Measurements from ENCODE around the gene CD52.
A peak's percentile ranks its signal among the peaks of the same experiment; 100 is the strongest.
"Not testable (repeated sequence)": the region's sequence is repeated elsewhere in the genome, so short reads cannot be mapped to it uniquely, and the experiment has no call there.

The CD52 gene

DNA sequence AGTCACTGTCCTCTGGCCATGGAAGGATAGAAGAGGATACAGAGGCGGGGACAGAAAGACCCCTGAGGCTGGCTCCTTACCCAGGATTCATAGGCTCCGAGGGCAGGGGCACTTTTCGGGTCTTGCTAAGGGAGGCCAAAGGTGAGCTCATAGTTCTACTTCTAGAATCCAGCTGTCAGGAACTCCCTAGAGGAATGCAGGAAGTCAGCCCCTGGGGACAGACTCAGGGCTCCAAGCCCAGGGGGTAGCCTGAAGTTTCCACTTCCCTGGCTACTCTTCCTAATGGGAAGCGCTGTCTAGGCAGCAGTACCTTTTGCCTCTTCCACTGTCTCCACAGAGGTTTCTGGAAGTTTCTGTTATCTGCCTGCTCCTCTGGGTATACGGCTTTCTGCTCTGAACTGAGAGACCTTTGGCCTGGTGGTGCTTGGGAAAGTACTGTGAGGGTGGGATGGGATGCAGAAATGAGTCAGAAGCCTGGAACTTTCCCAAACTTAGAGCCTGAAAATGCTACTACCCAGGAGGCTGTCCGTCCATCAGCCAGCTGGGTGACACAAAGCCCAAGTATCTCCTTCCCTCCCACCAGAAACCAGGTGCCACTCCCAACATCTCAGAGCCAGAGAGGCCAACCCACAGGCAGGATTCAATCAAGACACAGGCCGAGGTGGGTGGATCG lies 14.9 kb upstream of the CD52 start:
- no peak for DNase-seq (ENCODE audit: low spot score)

- DNase-seq (ENCODE audit: low spot score), result no peak
Measured at GRCh38 chr1:26305667-26306289, 12.0 kb upstream of the CD52 start.

- peak; percentile 68 for DNase-seq (ENCODE audit: low spot score)
Measured at GRCh38 chr1:26306290-26307229, 11.2 kb upstream of the CD52 start, which contains the start of gene UBXN11. Gene UBXN11, minus strand, starts transcription at chr1:26306636. Its CDS starts 3,753 bp downstream, at chr1:26302883.

DNA sequence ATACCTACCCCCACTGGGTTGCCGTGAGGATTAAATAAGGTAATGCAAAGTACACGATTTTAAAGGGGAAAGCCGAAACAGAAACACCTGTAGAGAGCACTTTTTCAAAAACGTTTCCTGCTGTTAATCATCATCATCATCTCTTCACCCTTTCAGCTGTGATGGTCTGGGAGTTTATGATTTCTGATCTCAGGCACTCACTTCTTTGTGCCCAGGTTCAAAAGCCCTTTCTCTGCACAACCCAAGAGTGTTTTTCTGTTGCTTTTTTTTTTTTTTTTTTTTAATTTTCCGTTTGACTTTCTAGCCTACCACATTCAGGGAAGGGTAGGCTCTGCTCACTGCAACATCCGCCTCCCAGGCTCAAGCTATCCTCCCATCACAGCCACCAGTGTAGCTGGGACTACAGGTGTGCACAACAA lies 10.4 kb upstream of the CD52 start:
- DNase-seq (ENCODE audit: low spot score), result no peak

DNA sequence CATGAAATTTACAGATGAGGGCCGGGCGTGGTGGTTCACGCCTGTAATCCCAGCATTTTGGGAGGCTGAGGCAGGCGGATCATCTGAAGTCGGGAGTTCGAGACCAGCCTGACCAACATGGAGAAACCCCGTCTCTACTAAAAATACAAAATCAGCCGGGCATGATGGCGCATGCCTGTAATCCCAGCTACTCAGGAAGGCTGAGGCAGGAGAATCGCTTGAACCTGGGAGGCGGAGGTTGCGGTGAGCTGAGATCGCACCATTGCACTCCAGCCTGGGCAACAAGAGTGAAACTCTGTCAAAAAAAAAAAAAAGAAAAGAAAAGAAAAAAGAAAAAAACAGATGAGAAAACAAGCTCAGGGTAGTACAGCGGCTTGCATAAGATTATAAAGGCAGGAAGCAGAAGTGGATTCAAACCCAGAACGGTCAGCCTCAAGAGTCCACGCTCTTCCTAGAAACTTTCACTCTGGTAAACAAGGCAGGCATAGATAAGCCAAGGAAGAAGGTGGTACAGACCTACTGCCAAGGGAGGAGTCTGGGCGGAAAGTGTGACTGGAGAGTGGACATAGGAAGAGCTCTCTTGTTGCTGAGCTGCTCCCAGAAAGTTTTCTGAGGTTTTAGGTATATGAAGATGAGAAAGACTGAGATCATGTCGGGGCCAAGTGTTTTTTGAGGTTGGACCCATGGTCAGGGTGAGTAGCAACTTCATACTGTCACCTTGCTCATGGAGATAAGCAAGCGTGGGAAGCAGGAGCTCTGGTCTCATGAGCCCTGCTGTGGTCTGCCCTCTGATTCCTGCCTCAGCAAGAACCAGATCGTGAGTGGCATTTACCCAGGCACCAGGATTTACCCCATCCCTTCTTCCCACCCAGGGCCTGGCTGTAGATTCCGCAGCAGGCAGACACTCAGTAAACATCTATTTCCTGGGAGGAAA lies 9.5 kb upstream of the CD52 start:
- DNase-seq (ENCODE audit: low spot score), result not testable (repeated sequence)

DNA sequence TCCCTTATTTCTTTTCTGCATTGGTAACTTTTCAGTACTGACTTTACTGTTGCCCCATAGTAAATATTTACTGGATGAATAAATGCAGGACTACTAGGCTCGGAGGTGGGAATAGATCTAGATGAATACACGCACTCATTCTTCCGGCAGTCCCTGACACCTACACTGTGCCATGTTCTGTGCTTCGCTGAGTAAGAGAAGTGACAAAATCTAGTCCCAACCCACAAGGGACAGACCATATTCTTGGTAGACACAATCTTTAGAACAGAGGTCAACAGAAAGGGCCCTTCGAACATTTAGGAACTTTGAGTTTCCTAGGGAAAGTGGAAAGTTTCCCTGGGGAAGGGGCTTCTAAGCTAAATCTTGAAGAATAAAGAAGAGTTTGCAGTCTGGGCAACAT lies 3.3 kb upstream of the CD52 start:
- DNase-seq (ENCODE audit: low spot score), result no peak

DNA sequence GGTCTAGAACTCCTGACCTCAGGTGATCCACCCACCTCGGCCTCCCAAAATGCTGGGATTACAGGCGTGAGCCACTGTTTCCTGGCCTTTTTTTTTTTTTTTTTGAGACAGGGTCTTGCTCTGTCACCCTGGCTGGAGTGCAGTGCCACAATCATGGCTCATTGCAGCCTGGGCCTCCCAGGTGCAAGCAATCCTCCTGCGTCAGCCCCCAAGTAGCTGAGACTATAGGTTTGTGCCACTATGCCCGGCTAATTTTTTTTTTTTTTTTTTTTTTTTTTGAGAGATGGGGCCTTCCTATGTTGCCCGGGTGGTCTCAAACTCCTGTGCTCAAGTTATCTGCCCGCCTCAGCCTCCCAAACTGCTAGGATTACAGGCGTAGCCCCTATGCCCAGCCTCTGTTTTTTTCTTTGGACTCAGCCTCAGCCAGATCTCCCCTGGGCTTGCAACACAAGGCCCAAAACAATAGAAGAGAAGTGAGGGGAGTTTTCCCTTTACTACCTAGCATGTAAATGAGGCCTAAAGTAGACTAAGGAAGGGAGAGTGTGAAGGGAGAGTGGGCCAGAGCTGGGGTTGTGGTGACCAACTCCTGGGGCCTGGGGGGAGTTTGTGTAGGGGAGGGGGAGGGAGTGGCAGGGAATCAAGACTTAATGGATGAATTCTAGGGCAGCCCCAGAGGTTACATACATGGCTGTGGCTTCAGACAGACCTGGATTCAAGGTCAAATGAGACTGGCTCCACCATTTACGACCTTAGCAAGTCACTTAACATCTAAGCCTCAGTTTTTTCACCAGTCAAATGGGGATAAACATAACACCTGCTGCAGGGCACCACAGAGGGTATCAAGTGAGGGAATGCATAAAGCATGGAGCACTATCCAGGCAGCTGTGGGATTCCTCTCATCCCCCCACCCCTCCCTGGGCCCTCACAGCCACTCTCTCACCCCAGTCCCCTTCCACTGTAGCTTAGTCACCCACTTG lies 1.6 kb upstream of the CD52 start:
- DNase-seq (ENCODE audit: low spot score), result no peak

DNA sequence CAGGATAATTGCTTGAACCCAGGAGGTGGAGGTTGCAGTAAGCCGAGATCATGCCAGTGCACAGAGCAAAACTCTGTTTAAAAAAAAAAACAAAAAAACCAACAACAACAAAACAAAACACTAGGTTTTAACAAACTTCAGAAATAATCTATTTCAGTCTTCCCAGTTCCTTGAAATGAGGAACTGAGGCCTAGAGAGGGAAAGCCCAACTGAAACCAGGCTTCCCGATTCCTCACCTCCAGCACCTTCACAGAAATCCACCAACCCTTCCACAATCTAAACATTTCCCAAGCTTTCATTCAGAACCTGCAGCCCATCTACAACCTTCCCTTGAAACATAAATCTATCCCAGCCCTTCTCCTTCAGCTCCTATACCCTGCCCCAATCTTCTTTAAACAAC lies 612 bp upstream of the CD52 start:
- DNase-seq (ENCODE audit: low spot score), result no peak

DNA sequence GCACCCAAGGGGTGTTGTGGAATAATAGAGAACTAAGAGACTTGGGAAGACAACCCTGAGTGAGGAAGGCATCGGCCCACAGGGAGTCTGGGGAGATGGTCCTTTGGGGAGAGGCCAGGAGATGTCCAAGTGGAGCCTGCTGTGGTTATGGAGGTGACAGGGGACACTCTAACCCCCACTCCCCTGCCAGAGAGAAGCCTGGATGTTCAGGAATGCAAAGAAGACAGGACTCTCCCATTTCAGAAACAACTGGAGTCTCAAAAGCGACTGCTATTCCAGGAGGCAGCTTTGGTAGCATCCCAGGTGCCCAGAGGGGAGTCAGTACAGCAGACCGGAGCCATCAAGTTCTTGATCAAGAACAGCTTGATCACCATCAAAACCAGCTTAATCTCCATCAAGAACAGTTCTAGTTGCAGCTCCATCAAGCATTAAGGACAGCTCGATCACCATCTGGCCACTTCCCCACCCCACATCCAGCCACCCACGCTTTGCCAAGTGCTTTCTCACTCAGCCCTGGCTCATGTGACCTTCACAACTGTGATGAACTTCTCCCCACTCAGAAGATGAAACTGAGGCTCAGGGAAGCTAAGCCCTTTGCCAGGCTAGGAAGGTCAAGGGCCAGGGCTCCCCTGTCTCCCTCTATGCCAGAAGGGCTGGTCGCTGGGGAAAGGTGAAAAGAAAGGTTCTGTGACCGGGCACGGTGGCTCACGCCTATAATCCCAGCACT lies 743 bp downstream of the CD52 start:
- no peak for DNase-seq (ENCODE audit: low spot score)

GRCh38 chr1:26320896-26321295 lies 3.1 kb downstream of the CD52 start:
- DNase-seq (ENCODE audit: low spot score), result no peak

DNA sequence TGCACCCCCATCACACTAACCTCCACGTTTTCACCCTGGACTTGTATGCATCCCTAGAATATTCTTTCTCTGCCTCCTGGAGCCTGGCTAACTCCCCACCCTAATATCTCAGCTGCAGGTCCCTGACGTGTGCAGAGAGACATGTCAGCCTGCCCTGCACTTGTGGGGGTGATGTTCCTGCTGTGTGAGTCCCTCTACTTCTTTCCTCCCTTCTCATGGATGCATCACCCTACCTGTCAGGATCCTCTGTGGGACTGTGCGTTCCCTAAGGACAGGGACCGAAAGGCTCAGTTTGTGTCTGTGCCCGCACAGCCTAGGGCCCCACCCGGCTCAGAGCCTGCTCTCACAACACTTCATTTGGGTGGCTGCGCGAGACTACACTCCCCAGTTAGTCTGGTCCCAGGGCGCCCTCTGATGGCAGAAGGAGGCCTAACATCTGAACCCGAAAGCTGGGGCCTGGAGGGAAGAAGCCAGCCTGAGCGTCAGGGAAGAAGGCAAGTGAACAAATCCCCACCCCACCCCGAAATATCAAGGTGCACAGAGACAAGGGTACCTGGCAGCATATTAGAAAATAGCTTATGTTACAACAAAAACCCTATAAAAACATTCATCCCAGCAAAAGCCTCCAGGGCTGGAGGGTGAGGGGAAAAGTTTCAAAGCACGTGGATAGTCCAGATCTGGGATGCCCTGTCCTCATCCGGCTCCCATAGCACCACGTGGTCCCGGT lies 3.7 kb downstream of the CD52 start:
- peak; percentile 68 for DNase-seq (ENCODE audit: low spot score)

GRCh38 chr1:26322042-26322331 lies 4.2 kb downstream of the CD52 start:
- DNase-seq (ENCODE audit: low spot score), result no peak

DNA sequence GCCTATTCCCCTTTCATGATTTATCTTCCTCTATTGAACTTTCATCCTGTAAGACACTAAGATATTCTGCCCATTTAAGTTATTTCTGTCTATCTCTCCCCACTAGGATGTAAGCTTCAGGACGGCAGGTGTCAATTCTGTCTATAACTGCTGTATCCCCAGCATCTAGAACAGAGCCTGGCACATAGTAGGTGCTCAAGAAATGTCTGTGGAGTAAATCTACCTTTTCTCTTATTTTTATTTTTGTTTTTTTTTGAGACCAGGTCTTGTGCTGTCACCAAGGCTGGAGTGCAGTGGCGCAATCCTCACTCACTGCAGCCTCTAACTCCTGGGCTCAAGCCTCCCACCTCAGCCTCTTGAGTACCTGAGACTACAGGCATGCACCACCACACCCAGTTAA lies 5.6 kb downstream of the CD52 start:
- DNase-seq (ENCODE audit: low spot score), result no peak

- no peak for DNase-seq (ENCODE audit: low spot score)
Measured at GRCh38 chr1:26324550-26324949, 6.8 kb downstream of the CD52 start.

DNA sequence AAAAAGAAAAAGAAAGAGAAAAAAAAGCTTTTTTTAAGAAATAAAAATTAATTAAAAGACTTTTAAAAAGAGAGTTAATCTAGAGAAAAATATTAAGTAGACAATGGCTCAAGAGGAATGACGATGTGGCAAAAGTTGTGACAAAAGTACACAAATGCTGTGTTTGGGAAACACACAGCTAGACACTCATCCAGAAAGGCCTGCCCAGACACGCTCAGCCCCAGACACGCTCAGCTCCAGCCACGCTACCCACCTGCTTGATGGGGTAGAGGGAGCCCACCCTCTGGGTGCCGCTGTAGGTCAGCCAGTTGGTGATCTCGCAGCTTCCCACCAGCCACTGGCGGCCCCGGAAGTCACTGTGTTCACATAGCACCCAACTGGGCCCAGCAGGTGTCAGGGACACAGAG lies 10.2 kb downstream of the CD52 start:
- no peak for DNase-seq (ENCODE audit: low spot score)

DNA sequence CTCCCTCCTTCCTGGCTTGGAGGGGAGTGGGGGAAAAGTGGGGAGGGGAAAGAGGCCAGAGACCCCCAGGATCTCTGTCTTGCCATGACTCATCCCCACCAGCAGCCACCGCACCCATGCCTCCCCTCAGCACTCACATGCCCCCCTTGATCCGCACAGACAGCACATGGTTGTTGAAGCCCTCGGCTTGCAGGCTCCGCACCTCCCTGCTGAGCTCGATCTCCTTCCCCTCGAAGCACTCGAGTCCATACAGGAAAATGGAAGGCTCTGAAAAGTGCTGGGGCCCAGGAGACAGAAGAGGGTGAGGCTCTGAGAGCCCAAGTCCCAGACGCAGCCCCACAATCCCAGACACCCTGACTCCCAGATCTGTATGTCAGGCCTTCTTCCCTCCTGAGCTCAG lies 10.8 kb downstream of the CD52 start:
- DNase-seq (ENCODE audit: low spot score), result no peak

DNA sequence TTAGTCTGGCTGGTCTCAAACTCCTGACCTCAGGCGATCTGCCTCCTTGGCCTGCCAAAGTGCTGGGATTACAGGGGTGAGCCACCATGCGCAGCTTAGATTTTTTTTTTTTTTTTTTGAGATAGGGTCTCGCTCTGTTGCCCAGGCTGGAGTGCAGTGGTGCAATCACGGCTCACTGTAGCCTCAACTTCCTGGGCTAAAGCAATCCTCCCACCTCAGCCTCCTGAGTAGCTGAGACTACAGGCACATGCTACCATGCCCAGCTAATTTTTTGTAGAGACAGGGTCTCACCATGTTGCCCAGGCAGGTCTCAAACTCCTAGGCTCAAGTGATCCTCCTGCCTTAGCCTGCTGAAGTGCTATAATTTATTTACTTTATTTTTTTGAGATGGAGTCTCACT lies 11.6 kb downstream of the CD52 start:
- not testable (repeated sequence) for DNase-seq (ENCODE audit: low spot score)

DNA sequence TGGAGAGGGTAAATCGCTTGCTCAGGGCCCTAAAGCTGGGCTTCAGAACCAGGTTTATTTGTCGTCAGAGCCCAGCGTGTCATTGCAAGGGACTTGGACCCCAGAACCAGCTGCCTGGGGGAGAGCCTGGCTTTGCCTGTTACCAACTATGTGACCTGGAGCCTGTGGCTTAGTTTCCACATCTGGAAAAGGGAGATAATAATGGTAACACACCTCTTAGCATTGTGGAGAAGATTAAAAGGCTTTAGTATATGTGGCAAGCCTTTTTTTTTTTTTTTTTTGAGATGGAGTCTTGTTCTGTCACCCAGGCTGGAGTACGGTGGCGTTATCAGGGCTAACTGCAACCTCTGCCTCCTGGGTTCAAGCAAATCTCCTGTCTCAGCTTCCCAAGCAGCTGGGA lies 12.5 kb downstream of the CD52 start:
- no peak for DNase-seq (ENCODE audit: low spot score)

DNA sequence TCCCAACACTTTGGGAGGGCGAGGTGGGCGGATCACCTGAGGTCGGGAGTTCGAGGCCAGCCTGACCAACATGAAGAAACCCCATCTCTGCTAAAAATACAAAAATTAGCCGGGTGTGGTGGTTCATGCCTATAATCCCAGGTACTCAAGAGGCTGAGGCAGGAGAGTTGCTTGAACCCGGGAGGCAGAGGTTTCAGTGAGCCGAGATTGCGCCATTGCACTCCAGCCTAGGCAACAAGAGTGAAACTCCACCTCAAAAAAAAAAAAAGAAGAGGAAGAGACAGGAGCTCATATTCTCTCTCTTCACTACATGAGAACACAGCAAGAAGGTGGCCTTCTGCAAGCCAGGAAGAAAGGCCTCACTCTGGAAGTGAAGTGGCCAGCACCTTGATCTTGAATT lies 15.6 kb downstream of the CD52 start:
- not testable (repeated sequence) for DNase-seq (ENCODE audit: low spot score)
